HG03354 (cell line): ENCODE data around the gene COG4.

Experiments
- ATAC-seq: cut with Tn5 transposase; IDR thresholded peaks from one replicate; pipeline ENCODE4 v1.9.1; 2021; ENCODE audit warnings: mild to moderate bottlenecking; ENCODE audit not compliant: unreplicated experiment, poor library complexity, severe bottlenecking

COG4 gene

DNA sequence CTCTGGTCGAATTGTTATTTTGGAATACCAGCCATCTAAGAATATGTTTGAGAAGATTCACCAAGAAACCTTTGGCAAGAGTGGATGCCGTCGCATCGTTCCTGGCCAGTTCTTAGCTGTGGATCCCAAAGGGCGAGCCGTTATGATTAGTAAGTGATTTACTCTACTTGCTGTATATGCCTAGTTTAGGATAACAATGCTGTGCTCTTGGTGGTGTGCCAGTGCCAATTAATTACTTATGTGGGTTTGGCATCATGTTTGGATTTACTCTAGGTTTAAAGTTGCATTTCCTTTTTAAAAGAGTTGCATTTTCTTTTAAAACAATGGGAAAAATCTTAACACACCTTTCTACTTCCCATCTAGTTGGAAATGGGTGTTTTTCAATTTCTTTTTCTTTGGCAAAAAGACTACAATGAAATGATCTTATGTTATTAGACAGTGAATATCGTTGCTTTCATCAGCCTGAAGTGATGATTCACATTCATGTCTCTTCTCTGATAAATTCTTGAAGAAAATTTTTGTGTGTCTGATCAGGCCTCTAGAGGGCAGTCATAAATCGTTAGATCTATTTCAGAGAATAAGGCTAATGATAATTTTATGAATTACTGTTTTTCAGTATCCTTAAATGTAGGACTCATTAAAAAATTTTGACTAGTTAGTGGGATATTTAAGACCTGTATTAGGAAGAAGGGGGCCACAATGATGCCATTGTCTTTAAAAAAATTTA is 5.9 kb upstream of the COG4 start:
- no peak for ATAC-seq

DNA sequence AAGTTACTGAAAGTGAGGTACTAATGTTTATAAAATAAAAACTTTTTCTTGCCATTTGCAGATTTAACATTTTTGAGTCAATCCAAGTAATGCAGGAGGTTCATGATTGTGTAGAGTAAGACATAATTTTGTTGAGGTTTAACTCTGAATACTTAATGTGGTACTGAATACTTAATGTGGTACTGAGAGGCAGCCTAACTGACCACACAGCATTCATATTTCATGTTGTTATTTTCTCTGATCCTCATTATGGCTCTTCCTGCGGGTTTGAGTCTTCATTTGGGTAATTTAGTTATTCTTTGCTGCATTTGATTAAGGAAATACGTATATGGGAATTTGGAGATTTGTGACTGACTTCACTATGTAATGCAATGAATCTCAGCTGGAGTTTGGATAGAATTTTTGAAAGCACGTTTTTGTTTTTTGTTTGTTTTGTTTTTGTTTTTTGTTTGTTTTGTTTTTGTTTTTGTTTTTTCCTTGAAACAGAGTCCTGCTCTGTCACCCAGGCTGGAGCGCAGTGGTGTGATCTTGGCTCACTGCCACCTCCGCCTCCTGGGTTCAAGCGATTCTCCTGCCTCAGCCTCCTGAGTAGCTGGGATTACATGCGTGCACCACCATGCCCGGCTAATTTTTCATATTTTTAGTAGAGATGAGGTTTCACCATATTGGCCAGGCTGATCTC is 4.1 kb upstream of the COG4 start:
- ATAC-seq = no peak

DNA sequence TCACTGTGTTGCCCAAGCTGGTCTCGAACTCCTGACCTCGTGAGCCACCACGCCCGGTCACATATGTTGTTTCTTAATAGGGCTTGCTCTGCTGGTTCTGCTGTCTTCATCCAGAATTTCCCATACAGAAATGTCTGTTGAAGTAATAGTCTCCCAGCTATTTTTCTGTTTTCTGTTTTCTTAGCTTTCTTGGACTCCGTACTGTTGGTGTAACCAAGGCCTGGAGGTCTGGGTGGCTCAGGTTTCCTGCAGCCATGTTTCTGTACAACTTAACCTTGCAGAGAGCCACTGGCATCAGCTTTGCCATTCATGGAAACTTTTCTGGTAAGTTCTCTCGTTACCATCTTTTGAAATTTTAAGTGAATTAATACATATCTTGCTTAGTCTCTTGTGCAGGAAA is 3.0 kb upstream of the COG4 start:
- no peak for ATAC-seq

DNA sequence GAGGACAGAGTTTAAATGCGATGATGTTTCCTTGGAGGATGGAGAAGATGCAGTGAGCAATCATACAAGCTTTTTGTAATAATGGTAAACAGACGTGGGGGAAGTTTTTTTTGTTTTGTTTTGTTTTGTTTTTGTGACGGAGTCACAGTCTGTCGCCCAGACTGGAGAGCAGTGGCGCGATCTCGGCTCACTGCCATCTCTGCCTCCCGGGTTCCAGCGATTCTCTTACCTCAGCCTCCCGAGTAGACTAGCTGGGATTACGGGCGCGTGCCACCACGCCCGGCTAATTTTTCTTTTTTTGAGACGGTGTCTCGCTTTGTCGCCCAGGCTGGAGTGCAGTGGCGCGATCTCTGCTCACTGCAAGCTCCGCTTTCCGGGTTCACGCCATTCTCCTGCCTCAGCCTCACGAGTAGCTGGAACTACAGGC is 1.1 kb upstream of the COG4 start:
- ATAC-seq = peak; percentile 6

DNA sequence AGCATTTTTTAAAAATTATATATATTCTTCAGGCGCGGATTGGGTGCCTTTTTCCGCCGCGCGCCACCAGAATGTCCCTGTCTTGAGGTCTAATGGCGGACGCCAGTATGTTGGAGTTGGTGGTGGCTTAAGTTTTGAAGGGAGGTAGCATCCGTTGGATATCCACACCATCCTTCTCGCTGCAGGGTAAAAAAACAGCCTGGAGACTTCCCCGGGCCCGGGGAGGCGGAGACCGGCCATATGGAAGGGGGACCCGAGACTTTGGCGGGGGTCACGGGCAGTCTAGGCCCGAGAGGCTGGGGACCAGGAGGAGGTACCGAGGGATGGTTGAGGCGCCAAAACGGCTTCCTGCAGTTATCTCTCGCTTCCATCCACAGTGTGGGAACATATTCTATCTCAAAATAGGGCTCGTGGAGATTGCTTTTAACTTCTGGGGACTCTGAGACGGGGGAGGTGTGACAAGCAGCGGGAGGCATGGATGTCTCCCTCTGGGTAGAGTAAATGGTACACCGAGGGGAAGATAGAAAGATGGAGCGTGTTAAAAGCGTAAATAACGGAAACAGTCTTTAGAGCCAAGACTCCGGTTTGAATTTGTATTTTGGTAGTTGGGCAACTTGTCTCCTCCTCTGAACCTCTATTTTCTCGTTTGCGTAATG is 517 bp upstream of the COG4 start, which contains the start of gene SF3B3:
SF3B3 (plus strand) TSS at position 74 of the 656 bp plus-strand sequence. CDS start 2,841 bp downstream, outside the sequence.
- ATAC-seq = peak; percentile 62

DNA sequence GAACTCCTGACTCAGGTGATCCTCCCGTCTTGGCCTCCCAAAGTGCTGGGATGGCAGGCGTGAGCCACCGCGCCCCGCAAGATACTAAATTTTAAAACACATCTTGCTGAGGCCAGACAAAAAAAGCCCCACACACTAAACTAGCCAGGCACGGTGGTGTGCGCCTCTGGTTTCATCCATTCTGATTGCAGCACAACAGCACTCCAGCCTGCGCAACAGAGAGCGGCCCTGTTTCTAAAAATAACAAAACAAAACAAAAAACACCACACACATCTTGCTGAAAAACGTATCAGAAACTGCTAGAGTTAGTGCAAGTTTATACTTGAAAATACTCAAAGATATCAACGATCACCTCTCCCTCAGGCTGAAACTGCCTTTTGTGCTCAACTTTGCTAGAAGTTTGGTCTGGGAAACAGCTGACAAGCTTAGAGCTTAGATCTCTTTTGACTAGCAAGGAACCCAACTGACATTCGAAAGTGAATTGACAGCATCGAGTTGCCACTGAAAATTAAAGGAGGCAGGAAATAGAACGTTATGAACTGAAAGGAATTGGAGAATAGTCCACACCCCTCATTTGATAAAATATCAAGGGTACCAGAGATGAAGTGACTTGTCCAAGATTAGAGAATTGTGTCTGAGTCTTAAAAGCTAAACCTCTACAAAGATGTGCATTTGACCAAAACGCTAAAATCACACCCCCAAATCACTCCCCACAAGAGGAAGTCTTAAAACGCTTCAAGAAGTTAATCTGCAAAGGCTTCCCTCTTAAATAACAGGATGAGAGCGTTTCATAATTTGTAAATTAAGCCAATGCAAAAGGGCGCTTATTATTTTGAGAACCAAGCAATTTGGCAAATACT is 908 bp downstream of the COG4 start:
- ATAC-seq = no peak

DNA sequence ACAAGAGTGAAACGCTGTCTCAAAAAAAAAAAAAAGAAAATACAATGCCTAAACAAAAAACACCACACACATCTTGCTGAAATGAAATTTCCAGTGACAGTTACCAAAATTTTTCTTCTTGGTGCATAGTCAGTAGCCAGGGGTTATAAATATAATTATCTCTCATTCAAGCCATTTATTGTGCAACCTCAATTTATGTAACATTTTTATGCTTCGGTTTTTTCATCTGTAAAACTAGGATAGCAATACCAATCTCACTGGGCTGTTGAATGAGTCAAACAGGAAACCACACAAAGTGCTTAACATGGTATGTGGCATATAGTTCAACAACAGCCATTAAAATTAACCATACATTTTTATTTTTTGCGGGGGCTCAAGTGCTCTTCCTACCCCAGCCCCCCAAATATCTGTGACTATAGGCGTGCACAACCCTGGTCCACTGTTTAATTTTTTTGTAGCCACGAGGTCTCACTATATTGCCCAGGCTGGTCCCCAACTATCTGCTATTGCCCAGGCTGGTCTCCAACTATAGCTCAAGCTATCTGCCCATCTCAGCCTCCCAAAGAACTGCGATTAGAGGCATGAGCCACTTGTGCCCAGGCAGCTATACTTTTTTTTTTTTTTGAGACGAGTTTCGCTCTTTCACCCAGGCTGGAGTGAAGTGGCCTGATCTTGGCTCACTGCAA is 2.6 kb downstream of the COG4 start:
- no peak for ATAC-seq

DNA sequence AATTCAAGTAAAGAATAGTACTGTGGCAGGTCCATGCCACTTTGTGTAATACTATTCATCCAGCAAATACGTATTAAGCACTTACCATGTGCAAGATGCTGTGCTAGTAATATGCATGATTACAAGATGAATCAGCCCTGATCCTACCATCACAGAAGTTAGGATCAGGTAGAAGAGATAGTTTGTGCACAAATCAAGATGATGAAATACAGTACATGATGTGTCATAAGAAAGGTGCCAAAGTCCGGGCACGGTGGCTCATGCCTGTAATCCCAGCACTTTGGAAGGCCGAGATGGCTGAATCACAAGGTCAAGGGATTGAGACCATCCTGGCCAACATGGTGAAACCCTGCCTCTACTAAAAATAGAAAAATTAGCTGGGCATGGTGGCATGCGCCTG is 10.9 kb downstream of the COG4 start:
- no peak for ATAC-seq

DNA sequence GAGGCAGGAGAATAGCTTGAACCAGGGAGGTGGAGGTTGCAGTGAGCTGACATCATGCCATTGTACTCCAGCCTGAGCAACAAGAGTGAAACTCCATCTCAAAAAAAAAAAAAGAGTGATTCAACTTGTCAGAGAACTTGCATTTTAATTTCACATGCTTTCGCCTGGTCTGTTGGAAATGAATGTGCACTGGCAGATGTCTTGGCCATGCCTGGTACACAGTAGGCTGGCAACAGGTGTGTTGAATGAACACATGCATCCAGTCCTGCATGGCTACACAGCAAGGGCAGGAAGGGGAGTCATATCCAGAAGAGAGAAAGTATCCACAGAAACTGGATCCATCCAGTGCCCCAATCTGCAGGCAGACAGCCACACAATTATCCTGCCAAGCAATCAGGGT is 11.5 kb downstream of the COG4 start:
- no peak for ATAC-seq

DNA sequence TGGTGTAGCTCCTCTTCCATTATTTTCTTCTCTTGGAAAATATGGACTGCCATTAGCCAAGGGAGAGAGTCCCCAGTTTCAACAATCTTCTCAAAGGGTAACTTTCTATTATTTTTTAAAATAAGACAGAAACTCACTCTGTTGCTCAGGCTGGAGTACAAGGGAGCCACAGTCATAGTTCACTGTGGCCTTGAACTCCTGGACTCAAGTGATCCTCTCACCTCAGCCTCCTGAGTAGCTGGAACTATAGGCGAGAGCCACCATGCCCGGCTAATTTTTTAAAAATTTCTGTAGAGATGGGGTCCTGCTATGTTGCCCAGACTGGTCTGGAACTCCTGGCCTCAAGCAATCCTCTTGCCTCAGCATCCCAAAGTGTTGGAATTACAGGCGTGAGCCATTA is 13.1 kb downstream of the COG4 start:
- no peak for ATAC-seq

DNA sequence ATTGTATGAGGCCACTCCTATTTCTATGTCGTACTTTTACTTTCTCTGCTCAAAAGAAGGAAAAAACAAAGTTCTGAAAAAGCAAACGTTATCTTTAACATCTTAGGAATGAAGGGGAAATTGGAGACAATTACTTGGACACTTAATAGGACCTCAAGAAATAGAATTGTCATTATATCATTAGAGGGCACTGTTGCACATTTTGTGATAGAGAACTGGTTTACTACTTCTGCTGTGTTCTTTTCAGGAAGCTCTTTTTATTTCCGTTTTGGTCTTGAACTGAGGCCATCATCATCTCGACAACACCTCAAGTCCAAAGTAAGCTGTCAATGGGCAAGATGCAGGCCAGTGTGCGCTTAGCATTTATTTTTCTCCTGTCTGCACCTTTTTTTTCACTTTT is 14.6 kb downstream of the COG4 start:
- ATAC-seq = no peak

DNA sequence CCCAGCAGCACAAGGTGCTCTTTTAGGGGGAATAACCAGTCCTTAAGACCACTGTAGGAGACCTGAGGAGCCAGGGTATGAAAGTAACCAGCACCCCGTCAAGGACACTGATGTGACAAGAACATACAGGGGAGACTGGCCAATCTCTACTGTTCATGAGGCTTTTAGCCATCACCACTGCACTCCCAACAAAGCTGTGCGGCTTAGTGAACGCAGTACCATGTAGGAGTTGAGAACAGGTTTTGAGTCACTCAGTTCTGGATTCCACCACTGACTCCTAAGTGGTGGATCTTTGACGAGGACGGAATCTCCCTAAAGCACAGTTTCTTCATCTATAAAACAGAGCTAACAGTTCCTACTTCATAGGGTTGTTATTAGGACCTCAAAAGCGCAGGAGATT is 26.8 kb downstream of the COG4 start:
- no peak for ATAC-seq

DNA sequence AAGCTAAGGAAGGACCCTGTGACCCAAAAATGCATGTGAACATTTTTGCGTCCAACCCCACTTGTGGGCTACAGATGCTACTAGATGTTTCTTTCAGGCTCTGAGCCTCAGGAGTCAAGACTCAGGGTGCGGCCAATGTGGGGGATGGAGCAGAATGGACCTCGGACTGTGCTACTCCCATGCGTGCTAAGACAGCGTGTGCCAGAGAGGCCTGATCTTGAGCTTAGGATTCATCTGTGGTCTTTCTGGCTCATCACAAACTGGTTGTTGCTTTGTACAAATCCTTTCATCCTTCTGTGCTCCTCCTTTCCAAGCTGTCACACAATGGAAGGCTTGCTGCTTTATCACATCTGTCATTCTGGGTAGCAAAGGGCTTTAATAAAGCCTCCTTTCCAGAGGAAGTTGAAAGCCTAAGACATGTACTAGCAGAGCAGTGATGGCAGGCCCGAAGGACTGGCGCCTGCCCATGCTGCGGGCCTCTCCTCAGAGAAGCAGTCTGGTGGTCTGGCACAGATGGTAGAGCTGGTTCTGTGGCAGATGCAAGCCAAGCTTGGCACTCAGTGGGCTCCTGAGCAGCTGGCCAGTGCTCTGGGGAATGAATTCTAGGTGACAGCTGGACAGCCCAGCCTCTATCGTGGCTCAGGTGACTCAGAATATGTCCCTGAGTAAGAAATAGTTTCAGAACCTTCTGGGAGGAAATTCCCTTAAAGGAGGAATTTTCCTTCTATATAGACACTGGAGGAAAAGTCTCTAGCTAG is 27.8 kb downstream of the COG4 start:
- no peak for ATAC-seq

DNA sequence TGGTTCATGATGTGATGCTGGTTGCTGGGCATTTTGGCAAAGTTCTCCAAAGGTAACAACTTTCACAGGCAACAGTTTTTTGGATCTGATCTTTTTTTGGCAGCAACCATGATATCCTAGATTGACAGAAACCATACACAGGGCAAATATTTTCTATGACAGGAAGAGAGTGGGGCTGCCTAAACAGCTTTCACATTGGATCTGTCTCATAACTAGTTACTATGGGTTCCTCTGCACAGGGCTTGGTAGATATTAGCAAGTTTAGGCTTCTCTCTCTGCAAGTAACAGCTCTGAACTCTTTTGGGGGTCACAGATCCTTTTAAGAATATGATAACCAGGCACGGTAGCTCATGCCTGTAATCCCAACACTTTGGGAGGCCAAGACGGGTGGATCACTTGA is 28.6 kb downstream of the COG4 start:
- no peak for ATAC-seq

DNA sequence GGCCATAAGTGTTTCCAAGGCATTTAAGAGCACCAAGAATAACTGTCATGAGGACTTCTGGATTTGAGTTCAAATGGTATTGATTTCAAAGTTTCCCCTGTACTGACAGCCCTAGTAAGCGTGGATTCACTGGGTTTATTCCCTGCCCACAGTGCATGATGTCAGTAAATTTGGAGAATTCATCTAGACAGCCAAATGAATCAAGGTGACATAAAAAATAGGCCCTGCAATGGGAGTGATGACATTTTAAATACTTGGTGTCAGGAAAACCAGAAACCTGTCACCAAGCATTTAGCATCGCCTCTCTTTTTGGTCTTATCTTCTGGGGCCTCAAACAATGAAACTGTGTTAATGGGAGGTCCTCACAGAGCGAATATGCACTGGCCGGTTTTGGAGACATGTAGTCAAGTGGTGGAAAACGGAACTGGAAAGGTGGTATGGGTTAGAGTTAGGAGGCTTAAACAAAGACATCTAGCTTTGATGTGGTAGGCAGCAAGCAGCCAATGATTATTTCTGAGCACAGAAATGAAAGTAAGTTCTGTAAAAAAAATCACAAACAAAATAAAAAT is 29.1 kb downstream of the COG4 start:
- ATAC-seq = no peak

DNA sequence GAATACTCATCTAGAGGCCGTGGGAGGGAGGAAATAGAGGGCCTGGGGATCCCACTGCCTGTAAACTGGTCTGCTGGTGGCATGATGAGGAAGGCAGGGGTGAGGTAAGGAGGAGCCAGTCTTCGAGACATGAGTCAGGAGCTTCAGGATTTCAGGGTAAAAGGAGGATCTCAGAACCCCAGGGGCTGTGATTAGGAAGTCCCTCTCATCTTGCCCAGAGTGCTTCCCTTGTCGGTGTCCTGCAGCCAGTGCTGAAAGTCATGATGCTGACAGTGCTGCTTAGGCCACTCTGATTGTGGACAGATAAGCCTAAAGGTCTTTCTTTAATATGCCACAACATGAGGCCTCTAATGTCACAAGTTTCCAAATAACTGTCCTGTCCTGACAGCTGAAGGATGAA is 29.6 kb downstream of the COG4 start:
- no peak for ATAC-seq

DNA sequence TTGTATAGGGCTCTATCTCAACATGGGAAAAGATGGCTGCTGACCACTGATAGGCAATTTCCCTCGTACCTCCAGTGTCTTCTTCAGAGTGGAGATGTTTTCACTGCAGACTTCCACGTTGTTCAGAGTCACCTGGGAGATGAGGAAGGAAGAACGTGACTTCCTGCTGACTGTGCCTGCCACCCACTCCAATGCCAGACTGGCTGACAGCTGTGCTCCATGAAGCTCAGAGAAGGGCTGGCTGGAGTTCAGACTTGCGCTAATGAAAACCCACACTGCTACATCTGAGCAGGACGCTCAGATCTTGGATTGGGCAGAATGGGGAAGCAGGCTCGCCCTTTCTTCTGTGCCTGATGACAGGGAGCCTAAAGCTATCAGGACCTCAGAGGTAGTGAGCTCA is 33.1 kb downstream of the COG4 start:
- ATAC-seq = no peak

DNA sequence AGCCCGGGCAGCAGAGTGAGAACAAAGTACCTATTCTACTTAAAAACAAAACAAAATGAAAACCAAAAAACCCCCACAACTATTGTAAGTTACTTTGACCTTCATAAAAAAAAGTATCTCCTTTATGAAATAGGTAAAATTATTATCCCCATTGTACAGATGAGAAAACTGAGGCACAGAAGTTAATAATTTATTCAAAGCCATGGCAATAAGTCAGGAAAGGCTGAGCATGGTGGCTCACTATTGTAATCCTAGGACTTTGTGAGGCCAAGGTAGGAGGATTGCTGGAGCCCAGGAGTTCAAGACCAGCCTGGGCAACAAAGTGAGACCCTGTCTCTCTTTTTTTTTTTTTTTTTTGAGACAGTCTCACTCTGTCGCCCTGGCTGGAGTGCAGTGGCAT is 38.5 kb downstream of the COG4 start:
- no peak for ATAC-seq

DNA sequence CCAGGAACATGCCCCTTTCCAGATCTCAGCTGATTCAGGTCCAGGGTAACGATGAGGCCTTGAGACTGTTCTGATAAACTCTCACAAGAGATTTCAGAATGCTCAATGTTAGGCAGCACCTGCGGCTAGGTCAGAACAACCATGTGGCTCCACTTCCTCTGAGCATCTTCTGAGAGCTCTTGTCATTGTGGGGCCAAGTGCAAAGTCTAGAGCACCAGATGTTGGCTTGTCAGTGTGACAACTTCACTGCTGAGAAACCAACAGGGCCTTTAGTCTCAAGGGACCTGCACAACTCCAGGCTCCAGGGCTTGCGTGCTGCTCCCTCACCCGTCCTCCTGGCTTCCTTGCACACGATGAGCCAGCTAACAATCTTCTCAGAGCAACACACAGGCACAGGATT is 39.9 kb downstream of the COG4 start:
- no peak for ATAC-seq
